Measurements from ENCODE around the gene SERPINF2.
"Not testable (repeated sequence)": the region's sequence is repeated elsewhere in the genome, so short reads cannot be mapped to it uniquely, and the experiment has no call there.

SERPINF2 gene

DNA sequence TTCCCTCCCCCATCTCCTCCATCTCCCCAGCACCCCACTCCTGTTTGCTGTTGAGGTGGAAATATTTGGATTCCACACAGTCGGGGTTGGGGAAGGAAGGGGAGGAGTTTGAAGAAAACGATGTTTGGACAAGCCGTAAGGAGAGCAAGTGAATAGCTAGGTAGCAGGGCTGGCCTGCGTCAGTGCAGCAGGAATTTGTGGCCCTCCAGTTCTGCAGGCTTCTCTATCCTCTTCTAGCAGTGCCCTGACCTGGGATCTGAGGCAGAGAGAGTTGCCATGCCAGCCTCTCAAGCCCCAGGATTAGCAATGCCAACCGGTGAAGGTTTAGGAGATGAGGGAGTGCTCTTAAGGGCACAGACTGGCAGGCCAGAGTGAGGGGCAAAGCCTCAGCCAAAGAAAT, 45.0 kb upstream of the SERPINF2 start:
- H4K20me1 ChIP-seq (ENCODE audit: low read depth, low read length): no peaks in the 10 kb centered on the region
- H3K9me3 ChIP-seq (ENCODE audit: insufficient read depth, low read length): no peaks in the 10 kb centered on the region
- TF ChIP-seq, protein P1, sequence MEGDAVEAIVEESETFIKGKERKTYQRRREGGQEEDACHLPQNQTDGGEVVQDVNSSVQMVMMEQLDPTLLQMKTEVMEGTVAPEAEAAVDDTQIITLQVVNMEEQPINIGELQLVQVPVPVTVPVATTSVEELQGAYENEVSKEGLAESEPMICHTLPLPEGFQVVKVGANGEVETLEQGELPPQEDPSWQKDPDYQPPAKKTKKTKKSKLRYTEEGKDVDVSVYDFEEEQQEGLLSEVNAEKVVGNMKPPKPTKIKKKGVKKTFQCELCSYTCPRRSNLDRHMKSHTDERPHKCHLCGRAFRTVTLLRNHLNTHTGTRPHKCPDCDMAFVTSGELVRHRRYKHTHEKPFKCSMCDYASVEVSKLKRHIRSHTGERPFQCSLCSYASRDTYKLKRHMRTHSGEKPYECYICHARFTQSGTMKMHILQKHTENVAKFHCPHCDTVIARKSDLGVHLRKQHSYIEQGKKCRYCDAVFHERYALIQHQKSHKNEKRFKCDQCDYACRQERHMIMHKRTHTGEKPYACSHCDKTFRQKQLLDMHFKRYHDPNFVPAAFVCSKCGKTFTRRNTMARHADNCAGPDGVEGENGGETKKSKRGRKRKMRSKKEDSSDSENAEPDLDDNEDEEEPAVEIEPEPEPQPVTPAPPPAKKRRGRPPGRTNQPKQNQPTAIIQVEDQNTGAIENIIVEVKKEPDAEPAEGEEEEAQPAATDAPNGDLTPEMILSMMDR (IDR thresholded peaks at IDR 0.05; ENCODE audit: insufficient read depth, low read length, poor library complexity, severe bottlenecking): no peak
- no peak for TF ChIP-seq EZH2phosphoT487 (conservative IDR thresholded peaks at IDR 0.05; ENCODE audit: low read length)
- no peak overlapping the region for H3K4me3 ChIP-seq (ENCODE audit: insufficient read depth, low read length, poor library complexity, severe bottlenecking)
- H3F3A ChIP-seq (ENCODE audit: insufficient read depth): no peaks in the 10 kb centered on the region
- H2AFZ ChIP-seq (ENCODE audit: low read depth, low read length, severe bottlenecking): no peak overlapping the region
- no peaks in the 10 kb centered on the region for H3K27me3 ChIP-seq (ENCODE audit: low read length)
- no peaks in the 10 kb centered on the region for H3K9me2 ChIP-seq (replicated peaks; ENCODE audit: insufficient read depth, low read length)
- H3K4me2 ChIP-seq (ENCODE audit: low read depth, low read length, poor library complexity, severe bottlenecking): no peak overlapping the region
- no peaks in the 10 kb centered on the region for H3K79me2 ChIP-seq (ENCODE audit: insufficient read depth, low read length)
- H3K27ac ChIP-seq (ENCODE audit: low read depth, low read length): no peak overlapping the region
- no peaks in the 10 kb centered on the region for H3K36me3 ChIP-seq (ENCODE audit: low read length)
- H3K9ac ChIP-seq (ENCODE audit: low read length): no peak overlapping the region

GRCh38 chr17:1699891-1700290, 42.8 kb upstream of the SERPINF2 start:
- not testable (repeated sequence) for H3K4me3 ChIP-seq (ENCODE audit: insufficient read depth, low read length, poor library complexity, severe bottlenecking); H3K9me3 ChIP-seq (ENCODE audit: insufficient read depth, low read length); H3F3A ChIP-seq (ENCODE audit: insufficient read depth); H3K79me2 ChIP-seq (ENCODE audit: insufficient read depth, low read length); H3K36me3 ChIP-seq (ENCODE audit: low read length); H4K20me1 ChIP-seq (ENCODE audit: low read depth, low read length); H2AFZ ChIP-seq (ENCODE audit: low read depth, low read length, severe bottlenecking); H3K9me2 ChIP-seq (replicated peaks; ENCODE audit: insufficient read depth, low read length); H3K27ac ChIP-seq (ENCODE audit: low read depth, low read length); H3K9ac ChIP-seq (ENCODE audit: low read length); H3K27me3 ChIP-seq (ENCODE audit: low read length); H3K4me2 ChIP-seq (ENCODE audit: low read depth, low read length, poor library complexity, severe bottlenecking)

- no peaks in the 10 kb centered on the region for H4K20me1 ChIP-seq (ENCODE audit: low read depth, low read length)
- no peak overlapping the region for H3K4me3 ChIP-seq (ENCODE audit: insufficient read depth, low read length, poor library complexity, severe bottlenecking)
- H3K9me2 ChIP-seq (replicated peaks; ENCODE audit: insufficient read depth, low read length): no peaks in the 10 kb centered on the region
- H3K4me2 ChIP-seq (ENCODE audit: low read depth, low read length, poor library complexity, severe bottlenecking): no peak overlapping the region
- H3K79me2 ChIP-seq (ENCODE audit: insufficient read depth, low read length): no peaks in the 10 kb centered on the region
- no peak overlapping the region for H2AFZ ChIP-seq (ENCODE audit: low read depth, low read length, severe bottlenecking)
- no peak for TF ChIP-seq EZH2phosphoT487 (conservative IDR thresholded peaks at IDR 0.05; ENCODE audit: low read length)
- TF ChIP-seq, protein P1 (IDR thresholded peaks at IDR 0.05; ENCODE audit: insufficient read depth, low read length, poor library complexity, severe bottlenecking): no peak
- no peaks in the 10 kb centered on the region for H3F3A ChIP-seq (ENCODE audit: insufficient read depth)
- H3K27me3 ChIP-seq (ENCODE audit: low read length): no peaks in the 10 kb centered on the region
- H3K9ac ChIP-seq (ENCODE audit: low read length): no peak overlapping the region
- no peaks in the 10 kb centered on the region for H3K36me3 ChIP-seq (ENCODE audit: low read length)
- H3K9me3 ChIP-seq (ENCODE audit: insufficient read depth, low read length): no peaks in the 10 kb centered on the region
- H3K27ac ChIP-seq (ENCODE audit: low read depth, low read length): no peak overlapping the region
These were observed 39.6 kb upstream of the SERPINF2 start for GRCh38 chr17:1703063-1703462.

- Histone ChIP-seq H3K9me2 (replicated peaks; ENCODE audit: insufficient read depth, low read length) (no peaks in the 10 kb centered on the region), H3K9ac (ENCODE audit: low read length) (no peak overlapping the region), H3K9me3 (ENCODE audit: insufficient read depth, low read length) (no peaks in the 10 kb centered on the region), H3K4me2 (ENCODE audit: low read depth, low read length, poor library complexity, severe bottlenecking) (no peak overlapping the region), H2AFZ (ENCODE audit: low read depth, low read length, severe bottlenecking) (no peak overlapping the region), H3K27ac (ENCODE audit: low read depth, low read length) (no peak overlapping the region), H3K36me3 (ENCODE audit: low read length) (no peaks in the 10 kb centered on the region), H3F3A (ENCODE audit: insufficient read depth) (no peaks in the 10 kb centered on the region), H3K4me3 (ENCODE audit: insufficient read depth, low read length, poor library complexity, severe bottlenecking) (no peak overlapping the region), H4K20me1 (ENCODE audit: low read depth, low read length) (no peaks in the 10 kb centered on the region), H3K79me2 (ENCODE audit: insufficient read depth, low read length) (no peaks in the 10 kb centered on the region), H3K27me3 (ENCODE audit: low read length) (no peaks in the 10 kb centered on the region)
- no peak for TF ChIP-seq EZH2phosphoT487 (conservative IDR thresholded peaks at IDR 0.05; ENCODE audit: low read length)
- TF ChIP-seq, protein P1 (IDR thresholded peaks at IDR 0.05; ENCODE audit: insufficient read depth, low read length, poor library complexity, severe bottlenecking): no peak
These were observed 37.7 kb upstream of the SERPINF2 start for GRCh38 chr17:1705004-1705403.

Data from SU-DHL-6 (cell line).